Heart left ventricle (tissue), 13 donors: ENCODE data around the gene ZNF326.

ENCODE experiments used
- POLR2A ChIP-seq, 2 donors: fragments of 450-650 bp; IDR thresholded peaks; one replicate each; pipeline ENCODE4 v1.6.1; 2017; ENCODE audit warnings: antibody characterized with exemption in 2 of 2, mild to moderate bottlenecking in 2 of 2, moderate library complexity in 2 of 2
- TF ChIP-seq, protein P1 (sequence below), 12 donors: fragments of 200-600 bp; sonication (generic) in 4 of 12; IDR thresholded peaks; one replicate each; pipeline versions ENCODE4 v1.5.0 to v1.8.0; 2018 to 2022; ENCODE audit warnings: antibody characterized with exemption in 12 of 12, mild to moderate bottlenecking in 5 of 12
- donor health status: ischemic (EF 13 %, LVEDD 7.1; RV severe dilation, severe dysfunction).
- donor health status: DM: no; HTN: yes; CAD: no.
- donor health status: DM: no; HTN: no; CAD: no.
- donor health status: ischemic (EF 25% LVEDD 6.9; RV normal size, moderate dysfunction).
- donor health status: ischemic (EF 25% LVEDD 5.7; RV mildly dilated, moderate dysfunction).
- donor health status: ischemic (EF 35%, LVEDD 5.7; RV mildly dilated, moderate dysfunction).
- donor health status: nonischemic (EF 11% LVEDD 7.7; RV severe dilation, severe dysfunction).
- donor health status: DM: yes; HTN: yes; CAD: no.
- donor health status: PGD.
- donor health status: ischemic (EF 29% LVEDD 5.4; RV normal size, mild dysfunction).
- donor health status: nonischemic (EF 23%, LVEDD 6.1; RV moderate dilation, normal function).

DNA sequence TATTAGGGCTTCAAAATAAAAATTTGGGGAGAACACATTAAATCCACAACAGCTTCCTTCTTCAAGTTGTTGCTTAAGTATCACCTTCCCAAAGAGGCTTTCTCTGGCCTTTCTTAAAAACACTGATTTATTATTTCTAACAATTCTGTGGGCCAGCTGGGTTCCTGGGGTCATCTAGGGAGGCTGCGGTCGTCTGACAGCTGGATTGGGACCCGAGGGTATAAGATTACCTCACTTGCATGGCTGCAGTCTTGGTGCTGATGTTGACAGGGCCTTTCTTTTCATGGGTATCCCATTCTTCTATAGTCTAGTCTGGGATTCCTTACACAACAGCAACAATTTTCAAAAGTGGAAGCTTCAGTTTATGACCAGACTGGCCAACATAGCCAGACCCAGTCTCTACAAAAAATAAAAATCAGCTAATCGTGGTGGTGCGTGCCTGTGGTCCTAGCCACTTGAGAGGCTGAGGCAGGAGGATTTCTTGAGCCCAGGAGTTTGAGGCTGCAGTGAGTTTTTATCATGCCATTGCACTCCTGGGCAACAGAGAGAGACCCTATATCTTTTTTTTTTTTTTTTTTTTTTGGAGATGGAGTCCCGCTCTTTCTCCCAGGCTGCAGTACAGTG lies 46.1 kb upstream of the ZNF326 start:
- TF ChIP-seq, protein P1, sequence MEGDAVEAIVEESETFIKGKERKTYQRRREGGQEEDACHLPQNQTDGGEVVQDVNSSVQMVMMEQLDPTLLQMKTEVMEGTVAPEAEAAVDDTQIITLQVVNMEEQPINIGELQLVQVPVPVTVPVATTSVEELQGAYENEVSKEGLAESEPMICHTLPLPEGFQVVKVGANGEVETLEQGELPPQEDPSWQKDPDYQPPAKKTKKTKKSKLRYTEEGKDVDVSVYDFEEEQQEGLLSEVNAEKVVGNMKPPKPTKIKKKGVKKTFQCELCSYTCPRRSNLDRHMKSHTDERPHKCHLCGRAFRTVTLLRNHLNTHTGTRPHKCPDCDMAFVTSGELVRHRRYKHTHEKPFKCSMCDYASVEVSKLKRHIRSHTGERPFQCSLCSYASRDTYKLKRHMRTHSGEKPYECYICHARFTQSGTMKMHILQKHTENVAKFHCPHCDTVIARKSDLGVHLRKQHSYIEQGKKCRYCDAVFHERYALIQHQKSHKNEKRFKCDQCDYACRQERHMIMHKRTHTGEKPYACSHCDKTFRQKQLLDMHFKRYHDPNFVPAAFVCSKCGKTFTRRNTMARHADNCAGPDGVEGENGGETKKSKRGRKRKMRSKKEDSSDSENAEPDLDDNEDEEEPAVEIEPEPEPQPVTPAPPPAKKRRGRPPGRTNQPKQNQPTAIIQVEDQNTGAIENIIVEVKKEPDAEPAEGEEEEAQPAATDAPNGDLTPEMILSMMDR (IDR thresholded peaks at IDR 0.05): no peak
- no peak for TF ChIP-seq POLR2A (IDR thresholded peaks at IDR 0.05)
